Glomerular visceral epithelial cell (primary cell): ENCODE data around the gene KLF13.
A peak's percentile ranks its signal among the peaks of the same experiment; 100 is the strongest.

Source experiments
- DNase-seq: peaks from one replicate; pipeline ENCODE4 v3.0.0-alpha.2; 2016; ENCODE audit errors: extremely low spot score

The KLF13 gene

GRCh38 chr15:31362886-31363285, 36.3 kb downstream of the KLF13 start:
- no peak for DNase-seq

DNA sequence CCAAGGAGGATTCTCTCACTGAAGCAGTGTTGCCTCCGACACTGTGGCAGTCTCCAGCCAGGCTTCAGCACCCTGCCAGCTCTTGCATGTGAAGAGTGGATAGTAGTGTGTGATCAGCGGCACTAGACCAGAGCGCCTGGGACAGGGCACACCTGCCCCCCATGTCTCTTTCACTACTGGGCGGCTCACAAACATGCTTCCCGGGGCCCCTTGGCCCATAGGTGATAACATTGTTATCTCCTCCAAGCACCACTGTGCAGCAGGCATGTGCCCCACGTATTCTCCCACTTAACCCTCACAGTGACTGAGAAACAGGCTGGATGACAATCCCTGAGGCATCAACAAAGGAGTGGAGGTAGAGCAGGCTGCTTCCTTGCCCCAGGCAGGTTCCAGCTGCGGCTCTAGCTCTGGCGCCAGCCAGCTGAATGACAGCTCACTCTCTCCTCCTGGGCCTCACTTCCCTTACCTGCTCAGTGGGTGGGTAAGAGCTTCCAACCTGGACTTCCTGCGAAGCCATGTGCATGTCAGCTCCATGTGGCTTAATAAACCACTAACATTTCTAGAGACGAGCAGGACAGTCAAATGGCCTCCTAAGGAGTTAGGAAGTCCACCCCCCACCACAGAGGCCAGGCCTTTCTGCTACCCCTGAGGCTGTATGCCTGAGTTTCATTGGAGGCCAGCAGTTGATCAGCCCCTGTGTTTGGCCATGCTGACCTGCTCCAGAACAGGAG, 37.8 kb downstream of the KLF13 start:
- DNase-seq, result no peak

DNA sequence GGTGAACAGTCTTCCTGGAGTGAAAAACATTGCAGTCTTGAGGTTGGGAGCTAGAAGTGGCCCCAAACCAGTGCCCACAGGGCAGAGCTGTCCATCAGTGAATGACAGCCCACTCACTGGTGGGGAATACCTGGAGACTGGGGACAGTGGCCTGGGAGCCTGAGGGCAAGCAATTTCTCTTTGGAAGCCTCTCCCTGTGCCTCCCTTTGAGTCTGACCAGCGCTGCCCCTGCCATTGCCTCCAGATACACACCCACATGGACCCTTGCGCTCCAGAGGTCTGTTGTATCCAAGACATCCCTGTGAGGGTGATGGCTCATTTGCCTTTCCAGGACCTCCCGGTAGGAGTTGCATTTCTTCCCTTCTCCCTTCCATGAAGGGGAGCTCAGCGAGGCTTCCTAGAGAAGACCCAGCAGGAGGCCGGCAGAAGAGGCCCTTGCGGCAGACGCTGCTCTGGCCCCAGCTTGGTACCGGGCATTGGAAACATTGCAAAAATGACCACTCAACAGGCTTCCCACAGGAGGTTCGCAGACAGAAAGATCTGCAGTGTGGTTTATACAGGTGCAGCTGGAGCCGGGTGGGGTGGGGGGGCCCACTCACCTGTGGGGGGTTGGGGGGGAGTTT, 38.5 kb downstream of the KLF13 start:
- no peak for DNase-seq

DNA sequence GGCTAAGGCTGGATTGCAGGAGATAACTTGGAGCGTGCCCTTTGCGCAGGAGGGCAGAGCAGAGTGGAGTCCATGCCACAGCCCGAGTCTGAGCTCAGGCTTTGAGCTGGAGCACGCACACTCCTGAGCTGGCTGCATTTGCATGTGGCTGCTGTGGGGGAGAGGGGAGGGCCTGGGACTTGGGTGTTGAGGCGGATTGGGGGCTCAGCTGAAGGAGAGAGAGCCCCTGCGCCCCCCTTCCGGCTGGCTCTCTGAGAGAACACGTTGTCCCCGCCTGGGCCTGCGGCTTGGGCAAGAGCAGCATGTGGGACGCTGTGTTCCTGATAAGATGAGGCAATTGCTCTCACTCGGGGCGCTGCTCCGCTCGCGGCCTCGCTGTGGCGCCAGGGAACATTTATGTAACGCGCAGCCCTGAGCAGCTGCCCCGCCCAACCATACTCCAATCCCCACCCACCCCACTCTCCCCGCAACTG, 39.1 kb downstream of the KLF13 start:
- peak; percentile 16 for DNase-seq

GRCh38 chr15:31366169-31366734, 39.6 kb downstream of the KLF13 start:
- DNase-seq, result no peak

- no peak for DNase-seq
These were observed 40.5 kb downstream of the KLF13 start for GRCh38 chr15:31367021-31367729.

- peak; percentile 31 for DNase-seq
These were observed 41.2 kb downstream of the KLF13 start for GRCh38 chr15:31367730-31368344.

DNA sequence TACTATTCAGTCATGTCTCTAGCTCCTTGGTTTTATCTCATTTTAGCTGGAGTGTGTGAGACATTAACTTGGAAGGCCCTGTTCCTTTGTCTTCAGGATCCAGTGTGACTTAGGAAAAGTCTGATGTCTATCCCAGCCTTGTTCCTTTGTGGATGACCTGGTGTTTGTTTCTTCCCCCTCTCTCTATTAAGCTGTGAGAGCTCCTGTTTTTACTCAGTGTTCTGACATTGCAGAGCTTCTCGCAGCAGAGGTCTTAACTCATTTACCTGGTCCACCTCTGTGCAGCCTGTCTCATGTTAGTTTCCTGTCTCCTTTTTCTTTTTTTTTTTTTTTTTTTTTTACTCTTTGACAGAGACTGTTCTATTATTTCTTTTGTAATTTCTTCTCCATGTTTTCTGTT, 43.1 kb downstream of the KLF13 start:
- DNase-seq, result no peak

DNA sequence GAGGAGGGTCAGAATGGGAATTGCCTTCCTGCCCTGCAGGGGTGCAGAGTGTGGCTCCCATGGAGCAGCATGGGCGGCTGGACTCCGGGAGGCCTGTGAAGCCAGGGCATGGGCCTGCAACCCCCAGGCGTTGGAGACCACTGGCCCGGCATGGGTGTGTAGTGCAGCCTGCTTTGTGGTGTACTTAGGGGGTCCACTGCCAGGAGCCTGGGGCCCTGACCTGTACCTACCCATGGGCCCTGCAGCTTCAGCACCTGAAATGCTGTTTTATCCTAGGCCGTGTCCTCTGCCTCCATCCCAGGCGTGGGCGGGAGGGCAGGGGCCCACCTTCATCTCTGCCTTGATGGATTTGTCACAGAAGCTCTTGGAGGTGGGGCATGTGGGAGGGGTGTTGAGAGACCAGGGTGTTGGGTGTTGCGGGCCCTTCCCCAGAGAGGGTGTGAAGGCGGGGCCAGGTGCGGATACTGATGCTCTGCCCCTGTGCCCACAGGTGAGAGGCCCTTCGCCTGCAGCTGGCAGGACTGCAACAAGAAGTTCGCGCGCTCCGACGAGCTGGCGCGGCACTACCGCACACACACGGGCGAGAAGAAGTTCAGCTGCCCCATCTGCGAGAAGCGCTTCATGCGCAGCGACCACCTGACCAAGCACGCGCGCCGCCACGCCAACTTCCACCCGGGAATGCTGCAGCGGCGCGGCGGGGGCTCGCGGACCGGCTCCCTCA, 45.0 kb downstream of the KLF13 start:
- DNase-seq, result no peak

- DNase-seq, result peak; percentile 34
These were observed 46.0 kb downstream of the KLF13 start for GRCh38 chr15:31372635-31373091.

GRCh38 chr15:31373096-31373865, 46.6 kb downstream of the KLF13 start:
- DNase-seq, result no peak

DNA sequence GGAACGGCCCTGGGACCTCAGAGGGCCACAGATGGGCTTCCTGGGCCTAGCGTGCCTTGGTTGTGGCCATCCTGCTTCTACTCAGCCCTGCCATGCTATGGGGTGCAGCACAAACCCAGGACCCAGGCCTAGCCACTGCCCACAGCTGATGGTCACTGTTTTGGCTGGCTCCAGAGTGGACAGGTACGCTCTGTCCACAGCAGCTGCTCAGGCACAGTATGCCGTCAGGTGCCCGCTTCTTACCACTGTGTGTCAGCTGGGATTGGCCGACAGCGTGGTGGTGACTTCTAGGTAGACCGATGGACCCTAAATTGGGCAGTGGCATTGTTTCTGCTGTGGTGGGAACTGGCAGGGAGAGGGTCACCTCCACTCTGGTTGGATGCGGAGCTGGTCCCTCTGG, 47.3 kb downstream of the KLF13 start:
- DNase-seq, result no peak

DNA sequence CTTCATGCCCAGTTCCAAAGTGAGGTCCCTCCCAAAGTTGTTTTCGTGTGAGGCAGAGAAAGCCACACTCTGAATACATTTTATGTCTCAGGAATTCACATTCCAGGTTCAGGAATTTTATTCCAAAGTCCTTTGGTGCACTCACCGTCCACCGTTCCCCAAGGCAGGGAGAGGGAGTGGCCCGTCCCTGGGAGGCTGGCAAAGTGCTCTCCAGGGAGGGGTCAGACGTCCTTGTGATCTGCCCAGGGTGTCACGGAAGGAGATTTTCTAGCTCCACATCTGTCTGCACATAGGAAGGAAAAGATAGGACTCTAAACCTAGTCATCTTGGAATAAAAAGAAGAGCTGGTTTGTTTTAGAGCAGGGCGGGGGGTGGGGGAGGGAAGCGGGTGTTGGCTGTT, 47.9 kb downstream of the KLF13 start:
- no peak for DNase-seq

GRCh38 chr15:31374986-31375385, 48.4 kb downstream of the KLF13 start:
- DNase-seq, result no peak

GRCh38 chr15:31375772-31376171, 49.1 kb downstream of the KLF13 start:
- no peak for DNase-seq

DNA sequence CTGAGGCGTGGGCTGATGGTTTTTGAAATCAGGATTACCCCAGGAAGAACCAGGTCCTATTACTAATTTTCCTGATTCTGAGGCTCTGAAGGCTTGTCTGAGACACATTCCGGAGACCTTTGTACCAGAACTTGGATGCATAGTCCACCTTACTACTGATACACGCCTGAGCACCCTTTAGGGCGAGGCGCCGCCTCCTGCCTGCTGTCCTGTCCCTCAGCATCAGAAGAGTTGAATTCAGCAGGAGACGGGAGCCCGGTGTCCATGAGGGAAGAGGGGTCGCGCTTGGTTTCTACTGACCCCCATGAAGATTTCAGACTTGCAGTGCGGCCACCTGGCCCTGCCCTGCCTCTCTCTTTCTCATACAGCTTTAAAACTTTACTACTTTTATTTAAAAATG, 49.9 kb downstream of the KLF13 start:
- DNase-seq, result no peak

DNA sequence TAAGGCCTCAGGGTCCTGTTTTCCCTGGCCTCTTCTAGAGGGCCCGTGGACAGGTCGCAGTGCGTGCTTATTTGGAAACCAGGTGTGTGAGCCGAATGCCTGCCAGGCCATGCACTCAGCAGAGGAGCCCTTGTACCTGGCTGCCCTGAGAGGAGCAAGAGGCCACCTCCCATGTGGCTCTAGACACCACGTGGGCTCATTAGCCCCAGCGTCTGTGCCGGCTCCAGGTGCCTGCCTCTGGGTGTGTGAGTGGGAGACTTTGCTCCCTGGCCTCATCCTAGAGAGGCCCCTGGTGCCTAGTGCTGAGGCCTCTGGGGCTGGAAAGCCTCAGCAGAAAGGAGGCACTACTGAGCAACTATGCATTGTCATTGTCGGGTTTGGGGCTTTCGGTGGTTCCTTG, 50.4 kb downstream of the KLF13 start:
- no peak for DNase-seq

GRCh38 chr15:31378363-31378903, 51.8 kb downstream of the KLF13 start:
- DNase-seq, result no peak

GRCh38 chr15:31379042-31379441, 52.4 kb downstream of the KLF13 start:
- DNase-seq, result no peak

DNA sequence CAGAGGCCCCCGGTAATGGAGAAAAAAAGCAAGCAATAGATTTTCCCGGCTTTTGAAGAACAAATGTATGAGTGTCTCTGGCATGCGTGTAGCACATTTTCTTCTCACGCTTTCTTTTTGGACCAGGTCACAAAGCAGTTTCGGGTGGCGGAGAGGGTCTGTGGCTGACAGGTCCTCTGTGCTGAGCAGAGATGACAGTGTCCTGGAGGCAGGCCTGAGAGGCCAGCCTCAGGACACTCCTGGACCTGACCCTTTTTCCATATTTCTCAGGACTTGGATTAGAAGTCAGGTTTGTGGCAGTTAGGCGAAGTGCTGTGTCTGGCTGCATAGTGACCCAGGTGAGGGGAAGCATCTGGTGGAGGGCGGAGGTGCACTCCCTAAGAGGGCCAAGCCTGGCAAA, 52.9 kb downstream of the KLF13 start:
- no peak for DNase-seq
